ENCODE data around the gene RBM47.

Gene RBM47

DNA sequence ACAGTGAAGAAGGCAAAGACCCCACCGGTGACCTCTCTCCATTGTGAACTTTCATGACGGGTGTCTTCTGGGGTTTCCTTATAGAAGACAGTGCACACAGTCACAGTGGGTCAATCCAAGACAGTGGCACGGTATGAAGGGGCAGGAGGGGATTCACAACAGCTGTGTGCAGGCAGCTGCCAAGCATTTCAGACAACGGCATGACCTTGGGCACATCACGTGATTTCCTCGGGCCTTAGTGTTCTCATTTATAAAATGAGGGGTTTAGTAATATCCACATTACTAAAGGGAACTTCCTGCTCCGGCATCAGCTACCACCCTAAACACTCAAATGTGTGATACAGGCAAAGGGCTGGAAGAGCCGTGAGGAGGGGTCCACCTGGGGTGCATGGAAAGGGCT is 42.9 kb downstream of the RBM47 start:
- no peak for DNase-seq (ENCODE audit: low spot score)

DNA sequence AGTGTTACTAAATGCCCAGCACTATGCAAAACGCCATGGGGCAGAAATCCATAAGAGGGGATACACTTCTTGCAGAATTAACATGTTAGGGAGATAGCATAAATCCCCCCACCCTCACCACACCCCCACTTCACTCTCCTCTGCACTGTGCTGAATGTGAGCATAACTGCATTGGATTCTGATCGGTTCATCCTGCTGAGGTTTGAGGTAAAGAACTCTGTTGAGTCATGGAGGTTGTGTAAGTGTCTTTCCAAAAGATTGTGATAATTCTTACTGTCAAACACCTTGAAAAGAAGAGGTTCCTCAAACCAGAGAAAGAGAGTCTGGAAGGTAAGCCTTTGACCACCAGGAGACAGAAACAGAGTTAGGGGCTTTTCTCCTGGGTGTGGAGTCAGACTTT is 43.6 kb downstream of the RBM47 start:
- DNase-seq (ENCODE audit: low spot score): no peak

DNA sequence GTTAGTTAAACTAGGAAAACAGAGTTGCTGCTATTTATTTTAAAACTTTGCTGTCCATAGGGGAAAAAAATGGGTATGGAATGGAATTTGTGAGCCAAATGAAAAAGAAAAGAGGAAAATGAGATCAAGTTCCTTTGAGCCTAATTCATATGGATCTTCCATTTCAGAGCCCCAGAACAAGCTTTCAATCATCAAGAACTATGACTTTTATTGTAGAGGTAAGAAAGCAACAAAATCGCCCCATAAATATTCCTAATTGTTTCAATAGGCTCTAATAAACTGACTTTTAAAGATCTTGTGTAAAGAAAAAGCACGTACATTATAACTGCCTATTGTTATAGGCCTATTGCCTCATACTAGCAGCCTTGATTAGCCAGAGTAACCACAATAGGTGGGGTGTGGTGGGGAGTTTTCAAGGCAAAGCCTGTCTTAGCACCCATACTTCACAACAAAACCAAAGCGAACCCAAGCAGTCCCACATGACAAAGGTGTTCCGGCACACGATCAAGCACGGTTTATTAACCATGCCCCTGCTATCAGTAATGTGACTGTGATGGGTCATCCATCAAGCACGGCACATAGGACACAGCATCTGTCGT is 44.4 kb downstream of the RBM47 start:
- no peak for DNase-seq (ENCODE audit: low spot score)

DNA sequence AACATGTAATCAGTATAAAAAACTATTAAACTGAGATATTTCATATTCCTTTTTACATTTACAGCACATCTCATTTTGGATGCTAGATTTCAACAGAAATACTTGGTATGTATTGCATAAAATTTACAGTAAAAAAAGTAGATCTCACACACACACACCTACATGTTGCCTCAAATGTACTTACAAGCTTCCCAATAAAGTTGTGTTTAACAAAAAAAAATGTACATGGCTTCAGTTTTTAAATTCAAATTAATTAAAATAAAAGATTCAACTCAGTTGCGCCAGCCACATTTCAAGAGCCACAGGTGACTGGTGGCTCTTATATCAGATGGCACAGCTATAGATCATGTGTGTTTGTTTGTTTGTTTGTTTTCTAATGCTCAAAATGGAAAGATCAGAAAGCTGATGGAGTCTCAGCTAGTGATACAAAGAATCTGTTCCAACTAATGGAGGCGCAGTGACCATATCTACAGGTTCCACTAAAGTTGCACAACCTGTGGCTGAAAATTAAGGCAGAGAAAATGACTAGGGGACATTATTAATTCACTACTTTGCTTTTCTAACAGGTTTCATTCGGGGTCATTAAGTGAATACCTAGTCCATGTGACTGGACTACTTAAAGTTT is 45.0 kb downstream of the RBM47 start:
- DNase-seq (ENCODE audit: low spot score): no peak

DNA sequence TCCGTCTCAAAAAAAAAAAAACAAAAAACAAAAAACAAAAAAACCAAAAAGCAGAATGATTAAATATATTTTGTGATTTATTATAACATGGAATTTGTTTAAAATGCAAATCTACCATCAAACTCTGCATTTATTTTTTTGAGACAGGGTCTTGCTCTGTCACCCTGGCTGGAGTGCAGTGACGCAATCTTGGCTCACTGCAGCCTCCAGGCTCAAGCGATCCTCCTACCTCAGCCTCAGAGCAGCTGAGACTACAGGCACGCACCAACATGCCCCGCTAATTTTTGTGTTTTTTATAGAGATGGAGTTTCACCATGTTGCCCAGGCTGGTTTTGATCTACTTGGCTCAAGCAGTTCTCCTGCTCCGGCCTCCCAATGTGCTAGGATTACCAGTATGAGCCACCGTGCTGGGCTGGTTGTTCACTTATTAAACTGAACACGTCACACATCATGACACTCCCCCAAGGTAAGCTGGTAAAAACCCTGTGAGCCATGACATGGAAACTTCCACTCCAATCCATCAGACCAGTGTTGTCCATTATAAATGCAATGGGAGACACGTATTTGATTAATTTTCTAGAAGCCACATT is 45.7 kb downstream of the RBM47 start:
- no peak for DNase-seq (ENCODE audit: low spot score)

DNA sequence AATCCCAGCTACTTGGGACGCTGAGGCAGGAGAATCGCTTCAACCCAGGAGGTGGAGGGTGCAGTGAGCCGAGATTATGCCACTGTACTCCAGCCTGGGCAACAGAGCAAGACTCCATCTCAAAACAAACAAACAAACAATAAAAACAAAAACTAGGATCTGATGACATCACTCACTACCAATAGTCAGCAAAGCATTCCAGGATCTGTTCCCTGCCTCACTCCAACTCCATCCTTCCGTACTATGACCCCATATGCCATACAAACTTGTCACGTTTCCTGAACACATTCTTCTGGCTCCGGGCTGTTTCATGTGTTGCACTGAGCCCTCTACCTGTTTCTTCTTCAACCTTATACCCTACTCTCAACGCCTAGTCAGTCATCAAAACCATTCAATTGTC is 47.3 kb downstream of the RBM47 start:
- no peak for DNase-seq (ENCODE audit: low spot score)

DNA sequence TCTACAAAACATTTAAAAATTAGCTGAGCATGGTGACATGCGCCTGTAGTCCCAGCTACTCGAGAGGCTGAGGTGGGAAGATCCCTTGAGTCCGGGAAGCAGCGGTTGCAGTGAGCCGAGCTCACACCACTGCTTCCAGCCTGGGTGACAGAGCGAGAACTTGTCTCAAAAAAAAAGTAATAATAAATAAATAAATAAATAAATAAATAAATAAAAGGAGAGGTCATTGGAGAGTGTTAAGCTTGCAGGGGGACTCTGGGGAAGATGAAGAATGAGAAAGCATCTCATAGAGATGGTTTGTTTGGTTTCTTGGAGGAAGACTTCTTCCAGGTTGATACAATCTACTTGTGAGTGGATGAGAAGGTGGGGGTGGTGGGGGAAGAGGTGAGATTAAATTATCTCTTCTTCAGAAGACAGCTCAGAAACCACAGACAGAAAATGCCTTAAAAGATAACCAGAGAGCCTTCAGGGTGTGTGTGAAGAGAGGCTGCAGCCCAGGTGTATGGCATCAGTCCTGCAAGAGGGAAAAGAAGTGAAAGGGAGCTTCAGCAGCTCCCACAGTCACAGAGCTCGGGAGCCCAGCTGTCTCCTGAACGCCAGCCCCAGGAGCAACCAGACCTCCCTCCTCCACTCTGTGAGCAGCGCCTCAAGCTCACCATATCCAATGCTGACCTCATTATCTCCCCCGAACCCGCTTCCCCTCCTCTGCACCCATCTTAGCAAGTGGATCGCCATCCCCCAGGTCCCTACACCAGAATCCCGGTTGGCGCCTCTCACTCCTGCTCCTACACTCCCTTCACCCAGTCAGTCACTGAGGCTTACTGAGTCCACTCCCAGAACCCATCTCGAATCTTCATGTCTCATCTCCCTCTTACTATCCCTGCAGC is 48.2 kb downstream of the RBM47 start:
- DNase-seq (ENCODE audit: low spot score): no peak

DNA sequence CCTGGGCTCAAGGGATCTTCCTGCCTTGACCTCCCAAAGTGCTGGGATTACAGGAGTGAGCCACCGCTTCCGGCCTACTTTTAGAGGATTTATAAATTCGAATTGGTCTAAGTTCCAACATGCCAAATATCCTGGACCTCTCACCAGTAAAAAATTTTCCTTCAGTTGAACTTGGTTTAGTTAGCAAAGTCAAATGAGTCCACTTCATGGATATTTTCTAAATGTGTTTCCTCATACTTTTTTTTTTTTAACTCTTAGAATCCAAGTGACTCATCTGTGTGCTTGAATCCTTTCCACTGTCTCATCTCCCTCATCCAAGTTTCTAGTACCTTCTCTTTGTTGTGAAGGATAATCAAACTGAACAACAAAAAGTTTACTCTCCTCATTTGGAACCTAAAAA is 49.7 kb downstream of the RBM47 start:
- DNase-seq (ENCODE audit: low spot score): no peak

DNA sequence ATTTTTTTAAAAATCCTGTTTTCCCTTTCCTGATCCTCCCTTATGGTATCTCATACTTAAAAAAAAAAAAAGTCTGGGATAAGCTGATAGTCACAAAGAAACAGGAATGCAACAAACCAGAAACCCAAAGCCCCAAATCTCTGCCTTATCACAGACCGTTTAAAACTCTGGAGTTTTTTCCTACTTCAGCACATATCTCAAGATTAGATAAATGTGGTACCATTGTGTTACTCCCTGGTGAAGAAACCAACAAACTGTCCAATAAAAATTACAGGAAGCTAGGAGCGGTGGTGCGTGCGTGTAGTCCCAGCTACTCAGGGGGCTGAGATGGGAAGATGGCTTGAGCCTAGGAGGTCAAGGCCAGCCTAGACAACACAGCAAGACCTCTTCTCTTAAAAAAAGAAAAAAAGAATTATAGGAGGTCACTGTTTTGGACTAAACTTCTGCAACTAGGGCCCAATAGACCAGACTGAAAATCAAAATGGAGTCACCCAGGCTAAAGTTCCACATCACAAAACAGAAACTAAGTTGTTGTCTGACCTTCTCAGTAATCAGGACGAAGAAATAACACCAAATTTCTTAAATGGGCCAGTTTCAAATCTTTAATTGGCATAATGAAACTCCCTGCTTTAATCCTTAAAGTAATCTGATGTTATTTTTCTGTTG is 51.9 kb downstream of the RBM47 start:
- no peak for DNase-seq (ENCODE audit: low spot score)

DNA sequence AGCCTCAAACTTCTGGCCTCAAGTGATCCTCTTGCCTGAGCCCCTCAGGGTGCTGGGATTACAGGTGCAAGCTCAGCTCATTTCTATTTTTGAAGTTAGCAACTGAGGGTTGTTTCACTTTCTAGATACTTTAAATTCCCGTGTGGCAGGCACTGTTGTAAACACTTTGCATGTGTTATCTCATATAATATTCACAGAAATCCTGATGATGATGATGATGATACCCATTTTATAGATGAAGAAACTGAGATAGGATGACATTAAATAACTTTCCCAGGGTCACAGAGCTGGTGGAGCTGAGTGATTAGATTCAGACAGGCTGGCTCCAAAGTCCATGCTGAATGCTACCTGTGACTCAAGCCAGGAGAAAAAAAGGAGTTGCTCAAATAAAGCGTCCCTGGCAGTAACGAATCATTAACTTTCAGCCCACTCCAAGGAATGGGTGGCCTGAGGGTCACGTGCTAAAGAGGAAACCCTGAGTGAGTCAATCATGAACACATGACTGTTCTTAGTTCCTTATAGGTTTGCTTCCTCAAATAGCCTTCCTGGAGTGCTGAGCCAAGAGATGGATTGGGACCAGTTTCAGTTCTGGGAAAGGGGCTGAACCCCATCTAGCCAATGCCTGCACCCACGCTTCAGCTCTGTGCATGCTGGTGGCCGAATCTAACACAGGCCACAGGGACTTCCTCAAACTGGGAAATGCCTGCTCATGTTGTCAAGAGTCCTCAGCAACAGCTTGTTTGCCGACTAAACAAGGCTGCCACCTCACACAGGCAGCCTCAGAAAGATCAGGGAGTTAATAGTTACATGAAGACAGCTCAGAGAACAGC is 52.8 kb downstream of the RBM47 start:
- peak; percentile 86 for DNase-seq (ENCODE audit: low spot score)

DNA sequence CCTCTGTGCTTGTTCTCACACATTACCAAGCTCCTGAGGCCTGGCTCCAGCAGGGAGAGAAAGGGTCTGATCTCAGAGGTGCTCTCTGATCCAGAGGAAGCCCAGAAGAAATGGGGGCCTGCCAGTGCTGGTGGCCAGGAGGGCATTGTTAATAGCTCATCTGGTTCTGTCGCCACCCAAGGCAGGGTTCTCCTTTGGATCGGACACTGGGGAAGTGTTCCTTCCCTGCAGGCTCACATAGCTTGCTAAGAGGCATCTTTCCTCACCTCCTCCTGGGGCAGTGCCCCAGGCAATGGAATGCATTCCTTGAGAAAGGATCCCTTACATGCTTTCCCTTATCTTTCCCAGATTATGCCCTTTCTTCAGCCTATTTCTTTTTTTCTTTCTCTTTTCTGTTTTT is 53.8 kb downstream of the RBM47 start:
- no peak for DNase-seq (ENCODE audit: low spot score)

DNA sequence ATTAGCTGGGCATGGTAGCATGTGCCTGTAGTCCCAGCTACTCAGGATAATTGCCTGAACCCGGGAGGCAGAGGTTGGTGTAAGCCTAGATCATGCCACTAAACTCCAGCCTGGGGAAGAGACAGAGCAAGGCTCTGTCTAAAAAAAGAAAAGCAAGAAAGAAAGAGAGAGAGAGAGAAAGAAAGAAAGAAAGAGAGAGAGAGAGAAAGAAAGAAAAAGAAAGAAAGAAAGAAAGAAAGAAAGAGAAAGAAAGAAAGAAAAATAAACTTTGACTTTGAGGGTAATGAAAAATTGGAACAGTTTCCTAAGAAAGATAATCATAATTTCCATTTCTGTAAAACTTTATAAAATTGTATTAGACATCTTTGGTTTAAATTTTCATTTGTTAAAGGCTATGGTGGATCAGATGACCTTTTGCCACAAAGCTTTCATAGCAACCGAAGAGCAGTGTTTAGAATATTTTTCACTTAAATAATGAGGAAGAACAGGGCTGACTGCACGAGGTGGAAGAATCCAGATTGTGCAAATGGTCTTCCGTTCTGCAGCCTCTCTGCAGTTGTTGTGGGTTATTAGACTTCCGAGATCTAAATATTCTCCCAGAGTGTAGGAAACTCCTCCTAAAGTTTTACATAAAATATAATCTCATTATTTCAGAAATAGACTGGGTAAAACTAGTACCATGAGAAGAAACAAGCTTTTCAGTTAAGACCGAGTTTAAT is 55.9 kb downstream of the RBM47 start:
- DNase-seq (ENCODE audit: low spot score): no peak

DNA sequence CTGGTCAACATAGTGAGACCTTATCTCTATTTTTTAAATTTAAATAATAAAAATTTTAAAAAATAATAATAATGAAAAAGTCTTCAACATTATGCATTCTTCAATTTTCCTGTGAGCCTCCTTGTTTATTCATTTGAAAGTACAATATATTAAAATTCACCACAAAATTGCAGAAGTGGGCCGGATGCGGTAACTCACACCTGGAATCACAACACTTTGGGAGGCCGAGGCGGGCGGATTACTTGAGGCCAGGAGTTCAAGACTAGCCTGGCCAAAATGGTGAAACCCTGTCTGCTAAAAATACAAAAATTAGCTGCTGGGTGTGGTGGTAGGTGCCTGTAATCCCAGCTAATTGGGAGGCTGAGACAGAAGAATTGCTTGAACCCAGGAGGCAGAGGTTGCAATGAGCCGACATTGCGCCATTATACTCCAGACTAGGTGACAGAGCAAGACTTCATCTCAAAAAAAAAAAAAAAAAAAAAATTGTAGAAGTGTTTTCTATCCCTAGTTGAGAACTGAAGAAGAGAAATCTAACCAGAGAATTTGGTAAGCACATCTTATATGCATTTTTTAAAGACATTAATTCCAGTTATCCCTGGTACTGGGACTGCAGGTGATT is 56.9 kb downstream of the RBM47 start:
- DNase-seq (ENCODE audit: low spot score): no peak

DNA sequence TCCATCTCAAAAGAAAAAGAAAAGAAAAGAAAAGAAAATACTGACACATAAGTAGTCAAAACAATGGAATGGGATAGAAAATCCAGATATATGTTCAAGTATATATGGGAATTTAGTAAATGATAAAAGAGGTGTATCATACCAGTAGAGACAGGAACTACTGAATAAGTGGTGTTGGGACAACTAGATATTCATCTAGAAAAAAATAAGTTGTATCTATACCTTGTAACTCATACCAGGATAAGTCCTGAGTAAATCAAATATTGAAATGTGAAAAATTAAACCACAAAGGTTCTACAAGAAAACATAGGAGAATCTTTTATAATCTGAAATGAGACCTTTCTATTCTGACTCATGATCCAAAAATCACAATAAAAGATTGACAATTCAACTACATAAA is 58.5 kb downstream of the RBM47 start:
- DNase-seq (ENCODE audit: low spot score): no peak

DNA sequence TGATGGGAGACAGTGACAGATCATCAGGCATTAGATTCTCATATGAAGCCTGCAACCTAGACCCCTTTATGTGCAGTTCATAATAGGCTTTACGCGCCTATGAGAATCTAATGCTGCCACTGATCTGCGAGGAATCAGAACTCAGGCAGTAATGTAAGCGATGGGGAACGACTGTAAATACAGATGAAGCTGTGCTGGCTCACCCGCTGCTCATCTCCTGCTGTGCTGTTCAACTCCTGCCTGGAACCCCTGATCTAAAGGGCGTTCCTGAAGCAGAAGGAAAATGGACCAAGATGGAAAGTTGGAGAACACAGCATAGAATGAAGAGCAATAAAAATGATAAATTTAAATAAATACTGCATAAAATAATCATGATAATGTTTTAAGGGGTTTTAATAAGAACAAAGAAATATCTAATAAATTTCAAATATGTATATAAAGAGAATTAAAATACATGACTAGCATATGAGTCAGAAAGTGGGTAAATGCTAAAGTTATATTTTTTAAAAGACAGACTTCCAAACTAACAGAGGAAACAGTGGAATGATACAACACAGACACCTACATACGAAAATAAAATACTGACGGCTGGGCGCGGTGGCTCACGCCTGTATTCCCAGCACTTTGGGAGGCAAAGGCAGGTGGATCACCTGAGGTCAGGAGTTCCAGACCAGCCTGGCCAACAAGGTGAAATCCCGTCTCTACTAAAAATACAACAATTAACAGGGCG is 59.2 kb downstream of the RBM47 start:
- no peak for DNase-seq (ENCODE audit: low spot score)

DNA sequence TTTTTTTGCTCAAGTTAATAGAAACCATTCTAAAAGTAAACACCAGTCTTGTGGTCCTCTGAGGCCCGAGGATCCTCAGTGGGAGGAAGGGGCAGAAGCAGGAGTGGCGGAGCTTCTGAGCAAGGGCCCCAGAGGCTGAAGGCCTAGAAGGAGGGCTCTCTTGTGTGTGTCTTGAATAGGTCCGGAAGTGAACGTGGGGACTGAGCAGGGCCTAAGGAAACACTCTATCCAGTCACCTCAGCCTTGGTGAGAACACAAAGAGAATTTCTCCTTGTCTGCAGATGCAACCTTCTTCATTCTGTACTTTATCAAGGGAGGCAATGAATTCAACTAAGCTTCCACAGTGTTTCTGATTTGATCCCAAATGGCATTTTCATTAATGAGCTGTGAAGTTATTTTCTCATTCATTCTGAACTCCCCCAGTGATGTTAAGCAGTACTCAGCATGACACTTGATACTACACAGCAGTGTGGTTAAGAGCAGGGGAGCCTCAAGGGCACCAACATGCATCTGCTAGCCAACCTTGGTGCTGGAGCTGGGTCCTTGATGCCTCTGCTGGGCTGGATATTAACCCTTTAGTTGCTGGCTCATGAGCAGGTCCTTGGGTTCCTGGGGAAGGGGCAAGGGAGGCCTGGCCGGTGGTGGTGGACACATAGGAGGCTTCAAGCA is 64.7 kb downstream of the RBM47 start:
- DNase-seq (ENCODE audit: low spot score): no peak

DNA sequence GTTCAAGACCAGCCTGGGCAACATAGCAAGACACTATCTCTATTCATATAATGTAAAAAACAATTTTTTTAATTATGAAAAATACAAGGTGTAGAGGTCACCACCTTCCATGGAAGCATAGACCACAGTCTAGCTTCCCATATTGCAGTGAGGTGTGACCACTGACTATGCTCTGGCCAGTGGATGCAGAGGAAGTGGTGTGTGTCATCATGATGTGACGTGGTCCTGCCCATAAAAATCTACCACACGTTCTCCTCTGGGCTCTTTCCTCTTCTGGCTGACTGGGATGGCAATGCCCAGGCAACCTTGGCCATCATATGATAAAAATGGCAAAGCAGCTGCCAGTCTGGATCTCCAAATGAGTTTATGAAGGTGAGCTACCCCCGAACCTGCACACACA is 65.7 kb downstream of the RBM47 start:
- DNase-seq (ENCODE audit: low spot score): no peak

DNA sequence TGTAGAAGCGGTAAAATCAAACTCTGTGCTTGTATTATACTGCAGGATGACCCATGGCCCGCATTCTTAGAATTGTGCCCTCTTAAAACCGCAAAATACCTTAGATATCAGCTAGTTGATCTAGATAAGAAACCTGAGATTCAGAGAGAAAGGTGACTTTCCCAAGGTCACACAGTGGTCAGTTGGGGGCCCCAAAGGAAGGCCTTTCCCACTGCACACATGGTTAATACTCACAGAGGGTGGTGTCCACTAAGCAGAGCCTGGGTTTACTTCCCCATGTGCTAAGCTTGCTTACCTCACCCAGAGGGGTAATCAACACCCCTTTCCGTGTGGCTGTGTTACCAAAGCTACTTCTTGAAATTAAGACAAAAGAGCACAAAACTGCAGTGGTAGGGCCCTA is 66.3 kb downstream of the RBM47 start:
- DNase-seq (ENCODE audit: low spot score): no peak

DNA sequence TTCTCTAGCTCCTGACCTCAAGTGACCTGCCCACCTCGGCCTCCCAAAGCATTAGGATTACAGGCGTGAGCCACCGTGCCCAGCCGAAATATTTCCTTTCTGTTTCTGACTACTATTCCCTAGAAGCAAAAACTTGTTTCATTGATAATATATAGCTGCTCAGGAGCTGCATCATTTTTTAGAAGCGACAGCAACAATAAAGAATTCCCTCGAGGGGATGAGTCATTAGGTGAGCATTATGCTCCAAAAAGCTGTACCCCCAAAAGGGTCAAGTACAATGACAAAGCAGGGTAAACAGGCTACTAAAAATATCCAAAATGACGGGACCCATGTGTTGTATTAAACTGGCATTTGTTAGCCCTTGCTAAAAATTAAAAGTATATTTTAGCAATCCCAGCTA is 67.0 kb downstream of the RBM47 start:
- DNase-seq (ENCODE audit: low spot score): no peak
